ENCODE data around the gene ZNF436.
"Not testable (repeated sequence)": the region's sequence is repeated elsewhere in the genome, so short reads cannot be mapped to it uniquely, and the experiment has no call there.

Gene ZNF436

DNA sequence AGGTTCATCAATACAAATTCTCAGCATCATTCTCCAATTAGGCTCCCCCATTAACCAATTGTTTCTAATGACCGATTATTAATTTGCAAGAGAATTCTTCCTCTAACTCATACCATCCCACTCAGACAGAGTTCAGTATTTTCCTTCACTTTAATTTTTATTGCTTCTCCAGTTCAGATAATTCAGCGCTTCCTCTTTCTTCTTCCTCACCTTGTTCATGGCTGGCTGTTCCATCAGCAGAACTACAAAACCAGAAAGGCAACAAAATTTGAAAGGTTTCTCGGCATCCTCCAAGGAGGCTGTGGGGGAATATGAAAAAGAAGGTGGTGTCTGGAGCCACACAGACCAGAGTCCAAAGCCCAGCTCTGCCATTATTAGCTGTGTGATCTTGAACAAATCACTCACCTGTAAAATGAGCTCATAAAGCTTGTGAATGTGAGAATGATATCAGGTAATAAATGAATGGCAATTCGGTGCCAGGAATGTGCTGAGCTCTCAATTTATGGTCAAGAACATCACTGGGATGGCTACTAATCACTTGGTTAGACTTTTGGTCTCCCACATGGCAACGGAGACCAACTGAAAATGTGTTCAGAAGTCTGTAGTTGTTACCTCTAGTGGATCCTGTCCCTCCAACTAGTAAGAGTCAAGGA lies 11.7 kb upstream of the ZNF436 start:
- TF ChIP-seq CTCF (IDR thresholded peaks at IDR 0.05; ENCODE audit: low read length), result no peak
- no peak for TF ChIP-seq EZH2 (IDR thresholded peaks at IDR 0.05; ENCODE audit: borderline replicate concordance, low read length)
- H3K27me3 ChIP-seq (ENCODE audit: insufficient read depth, low read length), result peaks cover 5% of the 10 kb centered on the region; the same call in 1 of the 2 replicates

GRCh38 chr1:23380719-23381118 lies 11.1 kb upstream of the ZNF436 start:
- H3K27me3 ChIP-seq (ENCODE audit: insufficient read depth, low read length), result peaks cover 5% of the 10 kb centered on the region; the same call in 1 of the 2 replicates
- H3K9ac ChIP-seq (ENCODE audit: low read length), result no peak overlapping the region
- no peaks in the 10 kb centered on the region for H3F3A ChIP-seq (ENCODE audit: insufficient read depth, low read length)
- no peaks in the 10 kb centered on the region for H3K36me3 ChIP-seq (ENCODE audit: insufficient read depth, low read length)
- H3K4me3 ChIP-seq (ENCODE audit: low read depth, low read length, poor library complexity, severe bottlenecking), result no peak overlapping the region
- H3K27ac ChIP-seq (ENCODE audit: low read depth, low read length, poor library complexity, severe bottlenecking), result no peak overlapping the region
- H3K4me1 ChIP-seq (ENCODE audit: insufficient read depth, low read length, severe bottlenecking), result no peaks in the 10 kb centered on the region
- no peaks in the 10 kb centered on the region for H3K9me3 ChIP-seq (ENCODE audit: low read length)
- TF ChIP-seq EZH2 (IDR thresholded peaks at IDR 0.05; ENCODE audit: borderline replicate concordance, low read length), result no peak
- TF ChIP-seq CTCF (IDR thresholded peaks at IDR 0.05; ENCODE audit: low read length), result no peak
- H3K9me2 ChIP-seq (ENCODE audit: low read depth, low read length), result no peaks in the 10 kb centered on the region
- H3K4me2 ChIP-seq (ENCODE audit: low read length), result no peak overlapping the region
- H4K20me1 ChIP-seq (ENCODE audit: insufficient read depth, low read length), result no peaks in the 10 kb centered on the region
- no peaks in the 10 kb centered on the region for H3K79me2 ChIP-seq (ENCODE audit: insufficient read depth, low read length)
- H2AFZ ChIP-seq (ENCODE audit: low read length), result no peak overlapping the region

More for the DNA sequence above, 11.7 kb upstream of the ZNF436 start:
- H3K36me3 ChIP-seq (ENCODE audit: insufficient read depth, low read length), result no peaks in the 10 kb centered on the region
- no peak overlapping the region for H3K9ac ChIP-seq (ENCODE audit: low read length)
- no peaks in the 10 kb centered on the region for H3K9me2 ChIP-seq (ENCODE audit: low read depth, low read length)
- H2AFZ ChIP-seq (ENCODE audit: low read length), result no peak overlapping the region
- H3F3A ChIP-seq (ENCODE audit: insufficient read depth, low read length), result no peaks in the 10 kb centered on the region
- no peaks in the 10 kb centered on the region for H3K4me1 ChIP-seq (ENCODE audit: insufficient read depth, low read length, severe bottlenecking)
- H3K4me2 ChIP-seq (ENCODE audit: low read length), result no peak overlapping the region
- H3K27ac ChIP-seq (ENCODE audit: low read depth, low read length, poor library complexity, severe bottlenecking), result no peak overlapping the region
- H3K9me3 ChIP-seq (ENCODE audit: low read length), result no peaks in the 10 kb centered on the region
- H3K4me3 ChIP-seq (ENCODE audit: low read depth, low read length, poor library complexity, severe bottlenecking), result no peak overlapping the region
- no peaks in the 10 kb centered on the region for H3K79me2 ChIP-seq (ENCODE audit: insufficient read depth, low read length)
- no peaks in the 10 kb centered on the region for H4K20me1 ChIP-seq (ENCODE audit: insufficient read depth, low read length)

DNA sequence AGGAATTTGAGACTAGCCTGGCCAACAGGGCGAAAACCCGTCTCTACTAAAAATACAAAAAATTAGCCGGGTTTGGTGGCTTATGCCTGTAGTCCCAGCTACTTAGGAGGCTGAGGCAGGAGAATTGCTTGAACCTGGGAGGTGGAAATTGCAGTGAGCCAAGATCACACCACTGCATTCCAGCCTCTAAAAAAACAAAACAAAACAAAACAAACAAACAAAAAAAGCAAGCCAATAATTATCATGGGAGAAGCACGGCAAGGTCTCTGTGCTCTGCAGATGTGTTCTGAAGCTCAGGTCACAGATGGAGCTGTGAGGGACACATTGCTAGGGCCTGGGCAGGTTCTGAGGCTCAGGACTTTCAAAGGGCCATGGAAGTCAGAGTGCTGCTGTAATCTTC lies 10.6 kb upstream of the ZNF436 start:
- H3K4me1 ChIP-seq (ENCODE audit: insufficient read depth, low read length, severe bottlenecking); H3K9me2 ChIP-seq (ENCODE audit: low read depth, low read length); H3K79me2 ChIP-seq (ENCODE audit: insufficient read depth, low read length); H3K9me3 ChIP-seq (ENCODE audit: low read length); H3K4me2 ChIP-seq (ENCODE audit: low read length); H4K20me1 ChIP-seq (ENCODE audit: insufficient read depth, low read length); H3K9ac ChIP-seq (ENCODE audit: low read length); H3K27ac ChIP-seq (ENCODE audit: low read depth, low read length, poor library complexity, severe bottlenecking); H3K36me3 ChIP-seq (ENCODE audit: insufficient read depth, low read length); H3K27me3 ChIP-seq (ENCODE audit: insufficient read depth, low read length); H2AFZ ChIP-seq (ENCODE audit: low read length); H3K4me3 ChIP-seq (ENCODE audit: low read depth, low read length, poor library complexity, severe bottlenecking); H3F3A ChIP-seq (ENCODE audit: insufficient read depth, low read length): not testable (repeated sequence)

Measured in OCI-LY1 (cell line).